GM12878 (cell line): Measurements from ENCODE around the gene CC2D2B. TPM values are rescaled to one million over a fixed set of nuclear protein-coding genes. Genes with fewer than 3 reads are reported as not detected.

Source experiments
- ATAC-seq: fragments of 200-7000 bp; cut with Tn5 transposase; 3 replicates; pipeline ENCODE4 v1.9.1; 2020; ENCODE audit warnings: mild to moderate bottlenecking, moderate library complexity
- BruUV-seq: library from RNA; stranded (reverse); fragments of 400-500 nt; replicated peaks from 2 replicates; lab custom pipeline; 2021; lab: Mats Ljungman, UMichigan
- CTCF ChIA-PET: fragments of 300-600 bp; sonication (Branson Sonifier 250); formaldehyde crosslinking; extraction: SDS; loops from one replicate; lab custom pipeline; 2021; ENCODE audit warnings: inconsistent platforms; lab: Yijun Ruan, JAX
- POLR2A ChIA-PET: fragments of 350-600 bp; formaldehyde crosslinking; extraction: SDS; loops from one replicate; lab custom pipeline; 2021; ENCODE audit warnings: inconsistent platforms; lab: Charles Lee
- RAD21 ChIA-PET: fragments of 300-600 bp; sonication (Branson Sonifier 250); formaldehyde crosslinking; loops from one replicate; lab custom pipeline; 2023; ENCODE audit warnings: antibody characterized with exemption; ENCODE audit not compliant: unreplicated experiment; lab: Charles Lee
- SMC1A ChIA-PET: fragments of 300-600 bp; sonication (Branson Sonifier 250); formaldehyde crosslinking; loops from one replicate; lab custom pipeline; 2023; ENCODE audit not compliant: unreplicated experiment, uncharacterized antibody; lab: Charles Lee
- DNase-seq: peaks from one replicate; pipeline ENCODE4 v3.0.0-alpha.2; 2011; ENCODE audit warnings: low read depth, low spot score
- FAIRE-seq: peaks from 3 replicates; lab custom pipeline; 2011; peaks lifted over from hg19 to GRCh38; lab: Jason Lieb, UNC
- H2AFZ ChIP-seq: 2 replicates; pipeline ENCODE4 v1.6.0; 2011; ENCODE audit warnings: low read depth, low read length, control low read depth; ENCODE audit not compliant: control insufficient read depth
- H3K27ac ChIP-seq: 2 replicates; pipeline ENCODE4 v1.5.1; 2011; ENCODE audit warnings: control low read depth; ENCODE audit not compliant: control insufficient read depth, insufficient read depth
- H3K27me3 ChIP-seq, 2 experiments: replicated peaks in 1 of 2; 2 replicates each; pipeline versions ENCODE4 v1.6.0 to v1.6.1; 2011; ENCODE audit warnings: low read length in 1 of 2; ENCODE audit not compliant: control insufficient read depth in 2 of 2, insufficient read depth in 2 of 2
- H3K36me3 ChIP-seq, 2 experiments: 2 replicates each; pipeline ENCODE4 v1.5.1; 2011; ENCODE audit warnings: low read length in 1 of 2; ENCODE audit not compliant: control insufficient read depth in 2 of 2, insufficient read depth in 2 of 2
- H3K4me1 ChIP-seq: 2 replicates; pipeline ENCODE4 v1.6.1; 2011; ENCODE audit warnings: mild to moderate bottlenecking, low read length, moderate library complexity, mixed read lengths; ENCODE audit not compliant: control insufficient read depth, insufficient read depth
- H3K4me2 ChIP-seq: 2 replicates; pipeline ENCODE4 v1.6.0; 2011; ENCODE audit warnings: control low read depth; ENCODE audit not compliant: control insufficient read depth, insufficient read depth
- H3K4me3 ChIP-seq: fragments of 200-600 bp; sonication (generic); 2 replicates; pipeline ENCODE4 v1.5.1; 2016
- H3K79me2 ChIP-seq: 2 replicates; pipeline ENCODE4 v1.6.0; 2011; ENCODE audit warnings: low read length; ENCODE audit not compliant: control insufficient read depth, insufficient read depth
- H3K9ac ChIP-seq: 2 replicates; pipeline ENCODE4 v1.8.0; 2011; ENCODE audit warnings: low read length, control low read depth, mixed read lengths; ENCODE audit not compliant: control insufficient read depth, insufficient read depth
- H3K9me3 ChIP-seq: replicated peaks from 3 replicates; pipeline ENCODE4 v1.5.1; 2011; ENCODE audit warnings: mild to moderate bottlenecking, low read length; ENCODE audit not compliant: control insufficient read depth, insufficient read depth
- H4K20me1 ChIP-seq: 2 replicates; pipeline ENCODE4 v1.6.0; 2011; ENCODE audit not compliant: control insufficient read depth, insufficient read depth
- BCL11A ChIP-seq: IDR thresholded peaks from 2 replicates; pipeline ENCODE4 v1.6.1; 2011; ENCODE audit warnings: low read depth, low read length
- CBFB ChIP-seq: IDR thresholded peaks from 2 replicates; pipeline ENCODE4 v1.6.1; 2016; ENCODE audit warnings: antibody characterized with exemption, low read depth
- CREM ChIP-seq: IDR thresholded peaks from 2 replicates; pipeline ENCODE4 v1.6.1; 2014; ENCODE audit warnings: antibody characterized with exemption, low read depth
- CTCF ChIP-seq, 3 experiments: IDR thresholded peaks in 2 of 3; conservative IDR thresholded peaks in 1 of 3; 2 replicates each; pipeline ENCODE4 v1.5.1; 2011; ENCODE audit warnings: low read depth in 3 of 3, low read length in 3 of 3, mild to moderate bottlenecking in 3 of 3, control low read depth in 2 of 3, moderate library complexity in 2 of 3, inconsistent platforms in 1 of 3, mixed read lengths in 1 of 3; ENCODE audit not compliant: control insufficient read depth in 2 of 3, insufficient read depth in 1 of 3; ENCODE audit errors: extremely low read depth in 1 of 3
- EGR1 ChIP-seq, 2 experiments: IDR thresholded peaks; 1 replicate in 1 of 2; 2 replicates in 1 of 2; pipeline ENCODE4 v1.6.1; 2011 to 2012; ENCODE audit warnings: low read depth in 2 of 2, low read length in 2 of 2, borderline replicate concordance in 1 of 2, mild to moderate bottlenecking in 1 of 2, moderate library complexity in 1 of 2
- IKZF2 ChIP-seq, 2 experiments: fragments of 450-650 bp; IDR thresholded peaks; 2 replicates each; pipeline ENCODE4 v1.6.1; 2017; ENCODE audit warnings: mild to moderate bottlenecking in 2 of 2, moderate library complexity in 2 of 2
- MXI1 ChIP-seq: fragments of 150-350 bp; IDR thresholded peaks from 2 replicates; pipeline ENCODE4 v1.6.1; 2011; ENCODE audit warnings: low read depth, mild to moderate bottlenecking, inconsistent platforms, low read length, improper control_type of control experiment
- RCOR1 ChIP-seq: conservative IDR thresholded peaks from 2 replicates; pipeline ENCODE4 v1.6.1; 2012; ENCODE audit warnings: low read depth, low read length, improper control_type of control experiment
- STAT1 ChIP-seq: fragments of 450-650 bp; conservative IDR thresholded peaks from 2 replicates; pipeline ENCODE4 v1.6.1; 2014; ENCODE audit warnings: antibody characterized with exemption, mild to moderate bottlenecking
- TBL1XR1 ChIP-seq: IDR thresholded peaks from 2 replicates; pipeline ENCODE4 v1.6.1; 2012; ENCODE audit warnings: low read depth, low read length, improper control_type of control experiment
- TCF12 ChIP-seq: IDR thresholded peaks from 2 replicates; pipeline ENCODE4 v1.6.1; 2011; ENCODE audit warnings: low read depth, mild to moderate bottlenecking, low read length
- ZNF207 ChIP-seq: fragments of 450-650 bp; IDR thresholded peaks from 2 replicates; pipeline ENCODE4 v1.6.1; 2014; ENCODE audit warnings: antibody characterized with exemption, mild to moderate bottlenecking, borderline replicate concordance
- ZNF622 ChIP-seq: fragments of 450-650 bp; IDR thresholded peaks from 2 replicates; pipeline ENCODE4 v1.6.1; 2017; ENCODE audit warnings: mild to moderate bottlenecking, inconsistent platforms
- WGBS: methylation state at CpG from one replicate; pipeline ENCODE4 v1.1.6; 2016; ENCODE audit warnings: low lambda C conversion rate; ENCODE audit not compliant: insufficient replicate concordance, insufficient coverage; ENCODE audit errors: missing lambda C conversion rate; 5-methylcytosine and 5-hydroxymethylcytosine counted together
- in situ Hi-C: fragments of 300-500 bp; cut with MboI; formaldehyde crosslinking; loops from 9 replicates; pipeline ENCODE4 v1.14.3; 2018; ENCODE audit warnings: mixed read lengths
- intact Hi-C: fragments of 100-400 bp; cut with micrococcal nuclease; formaldehyde crosslinking; loops from one replicate; pipeline ENCODE4 v1.14.2; 2022; ENCODE audit not compliant: unreplicated experiment
- polyA plus RNA-seq, 11 experiments: library from polyadenylated mRNA; depleted of rRNA in 4 of 11; unstranded in 6 of 11; stranded (reverse) in 5 of 11; fragments of >200 nt; fragmentation: Nextera tagmentation in 4 of 11; fragmentation: Illumina TruSeq in 1 of 11; extraction: Ambion mirVana in 4 of 11; extraction: Trizol in 1 of 11; gene quantifications; 1 replicate in 1 of 11; 2 replicates in 10 of 11; pipeline versions ENCODE4 v1.2.1 to v1.2.3, GENCODE V29; 2011 to 2016; ENCODE audit warnings: inconsistent platforms in 2 of 11, missing spikeins in 2 of 11, low read depth in 1 of 11
- total RNA-seq, 4 experiments: library from RNA; depleted of rRNA in 3 of 4; stranded (reverse); fragments of >200 nt in 3 of 4; fragmentation: Illumina TruSeq in 1 of 4; extraction: Trizol in 1 of 4; gene quantifications; 2 replicates each; pipeline versions ENCODE4 v1.2.1 to v1.2.3, GENCODE V29; 2013 to 2021
- TF ChIP-seq, protein P1 (sequence below): IDR thresholded peaks from 2 replicates; pipeline ENCODE4 v1.6.1; 2012; ENCODE audit warnings: low read depth, low read length, improper control_type of control experiment
- TF ChIP-seq, protein P2 (sequence below): fragments of 450-650 bp; IDR thresholded peaks from 2 replicates; pipeline ENCODE4 v1.6.1; 2017; ENCODE audit warnings: mild to moderate bottlenecking, moderate library complexity

CC2D2B gene
- total and polyA plus RNA-seq, 10 of the 15 experiments (the other 5 are each of a cell fraction or from before 2014, with no cell fraction given): 0.42 to 2.8 (median 0.78) TPM

DNA sequence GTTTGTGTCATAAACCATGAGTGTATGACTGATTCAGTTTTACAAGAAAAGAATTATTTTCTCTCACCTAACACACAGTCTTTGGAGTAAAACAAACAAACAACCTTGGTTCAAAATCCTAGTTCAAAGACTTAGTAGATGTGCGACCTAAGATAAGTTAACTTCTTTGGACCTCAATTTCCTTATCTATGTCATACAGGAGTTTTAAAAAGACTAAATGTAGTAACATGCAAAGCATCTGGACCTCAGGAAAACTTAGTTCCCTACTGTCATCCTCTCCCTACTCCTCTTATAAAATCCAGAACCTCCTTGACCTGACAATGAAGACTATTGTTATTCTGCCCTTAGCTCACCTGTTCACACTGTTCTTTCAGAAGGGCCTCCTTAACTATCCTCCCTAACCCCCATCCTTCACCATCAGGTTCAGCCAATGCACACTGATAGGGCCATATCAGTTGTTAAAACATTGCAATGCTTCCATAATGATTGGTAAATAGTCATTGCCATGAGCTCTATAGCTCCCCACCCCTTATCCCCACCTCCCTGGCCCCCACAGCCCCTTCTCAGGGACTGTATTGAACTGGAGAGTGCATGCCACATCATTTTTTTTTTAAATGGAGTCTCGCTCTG, 106.8 kb downstream of the CC2D2B start (continued):
- TF ChIP-seq, protein P1, sequence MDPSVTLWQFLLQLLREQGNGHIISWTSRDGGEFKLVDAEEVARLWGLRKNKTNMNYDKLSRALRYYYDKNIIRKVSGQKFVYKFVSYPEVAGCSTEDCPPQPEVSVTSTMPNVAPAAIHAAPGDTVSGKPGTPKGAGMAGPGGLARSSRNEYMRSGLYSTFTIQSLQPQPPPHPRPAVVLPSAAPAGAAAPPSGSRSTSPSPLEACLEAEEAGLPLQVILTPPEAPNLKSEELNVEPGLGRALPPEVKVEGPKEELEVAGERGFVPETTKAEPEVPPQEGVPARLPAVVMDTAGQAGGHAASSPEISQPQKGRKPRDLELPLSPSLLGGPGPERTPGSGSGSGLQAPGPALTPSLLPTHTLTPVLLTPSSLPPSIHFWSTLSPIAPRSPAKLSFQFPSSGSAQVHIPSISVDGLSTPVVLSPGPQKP: no peak
- no peak for TF ChIP-seq IKZF2 (IDR thresholded peaks at IDR 0.05)
- no peak for TF ChIP-seq MXI1
- TF ChIP-seq, all 136 proteins: peak for 0

DNA sequence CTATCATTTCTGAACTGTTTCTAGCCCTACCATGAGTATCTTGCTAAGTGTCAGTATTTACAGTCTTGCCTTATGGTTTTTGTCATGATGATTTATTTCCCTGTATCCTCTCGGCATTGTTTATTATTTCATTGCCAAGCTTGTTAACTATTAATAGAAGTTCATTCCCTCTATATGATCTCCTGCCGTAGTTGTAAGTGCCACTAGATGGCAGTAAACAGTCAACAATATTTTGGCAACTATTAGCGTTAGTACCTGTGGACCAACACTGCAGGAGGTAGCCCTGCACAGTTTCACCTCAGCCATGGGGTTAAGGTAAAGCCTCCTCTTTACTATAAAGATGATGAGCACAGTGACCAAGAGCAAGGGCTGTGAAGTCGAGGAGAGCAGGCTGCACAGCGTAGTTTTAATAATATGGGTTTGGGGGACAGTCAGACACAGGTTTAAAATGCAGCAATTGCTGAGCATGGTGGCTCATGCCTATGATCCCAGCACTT, 109.5 kb downstream of the CC2D2B start:
- Histone ChIP-seq H2AFZ (no peak overlapping the region), H3K9me3 (no peaks in the 10 kb centered on the region), H3K9ac (no peak overlapping the region), H3K27me3 (no peaks in the 10 kb centered on the region), H3K4me1 (no peaks in the 10 kb centered on the region), H3K4me2 (no peak overlapping the region), H4K20me1 (no peaks in the 10 kb centered on the region), H3K79me2 (no peaks in the 10 kb centered on the region), H3K27ac (no peak overlapping the region), H3K4me3 (no peak overlapping the region), H3K36me3 (no peaks in the 10 kb centered on the region)
- ChIA-PET RAD21 (interaction anchor here (0.5 to 4.7 kb wide), 35 partner anchors 9 to 741 kb away, joined by 3 to 62 read pairs (median 4); partner anchors contain the start of genes CC2D2B and TCTN3), POLR2A (interaction anchor here (0.8 to 1.0 kb wide), 2 partner anchors 274 to 281 kb away, joined by 3 read pairs; no protein-coding TSS in a partner anchor), CTCF (interaction anchor here (0.6 to 9.9 kb wide), 77 partner anchors 9 to 1537 kb away, joined by 3 to 147 read pairs (median 4); partner anchors contain the start of genes BLNK, TCTN3 and ZNF518A), SMC1A (interaction anchor here (0.6 to 7.2 kb wide), 46 partner anchors 9 to 358 kb away, joined by 3 to 66 read pairs (median 4); partner anchors contain the start of gene TCTN3)
- WGBS: 21% methylated on average over 5 of the region's 5 CpGs
- no TSS peak for BruUV-seq
- intact Hi-C loops: loop anchor here (1.0 to 10.0 kb wide), 4 partner anchors 118 to 323 kb away; partner anchors contain the start of gene ZNF518A
- DNase-seq (peak; percentile 32), FAIRE-seq (peak; percentile 97), ATAC-seq (peak; percentile 99)
- in situ Hi-C loops: no loop called here
- TF ChIP-seq, protein P2, sequence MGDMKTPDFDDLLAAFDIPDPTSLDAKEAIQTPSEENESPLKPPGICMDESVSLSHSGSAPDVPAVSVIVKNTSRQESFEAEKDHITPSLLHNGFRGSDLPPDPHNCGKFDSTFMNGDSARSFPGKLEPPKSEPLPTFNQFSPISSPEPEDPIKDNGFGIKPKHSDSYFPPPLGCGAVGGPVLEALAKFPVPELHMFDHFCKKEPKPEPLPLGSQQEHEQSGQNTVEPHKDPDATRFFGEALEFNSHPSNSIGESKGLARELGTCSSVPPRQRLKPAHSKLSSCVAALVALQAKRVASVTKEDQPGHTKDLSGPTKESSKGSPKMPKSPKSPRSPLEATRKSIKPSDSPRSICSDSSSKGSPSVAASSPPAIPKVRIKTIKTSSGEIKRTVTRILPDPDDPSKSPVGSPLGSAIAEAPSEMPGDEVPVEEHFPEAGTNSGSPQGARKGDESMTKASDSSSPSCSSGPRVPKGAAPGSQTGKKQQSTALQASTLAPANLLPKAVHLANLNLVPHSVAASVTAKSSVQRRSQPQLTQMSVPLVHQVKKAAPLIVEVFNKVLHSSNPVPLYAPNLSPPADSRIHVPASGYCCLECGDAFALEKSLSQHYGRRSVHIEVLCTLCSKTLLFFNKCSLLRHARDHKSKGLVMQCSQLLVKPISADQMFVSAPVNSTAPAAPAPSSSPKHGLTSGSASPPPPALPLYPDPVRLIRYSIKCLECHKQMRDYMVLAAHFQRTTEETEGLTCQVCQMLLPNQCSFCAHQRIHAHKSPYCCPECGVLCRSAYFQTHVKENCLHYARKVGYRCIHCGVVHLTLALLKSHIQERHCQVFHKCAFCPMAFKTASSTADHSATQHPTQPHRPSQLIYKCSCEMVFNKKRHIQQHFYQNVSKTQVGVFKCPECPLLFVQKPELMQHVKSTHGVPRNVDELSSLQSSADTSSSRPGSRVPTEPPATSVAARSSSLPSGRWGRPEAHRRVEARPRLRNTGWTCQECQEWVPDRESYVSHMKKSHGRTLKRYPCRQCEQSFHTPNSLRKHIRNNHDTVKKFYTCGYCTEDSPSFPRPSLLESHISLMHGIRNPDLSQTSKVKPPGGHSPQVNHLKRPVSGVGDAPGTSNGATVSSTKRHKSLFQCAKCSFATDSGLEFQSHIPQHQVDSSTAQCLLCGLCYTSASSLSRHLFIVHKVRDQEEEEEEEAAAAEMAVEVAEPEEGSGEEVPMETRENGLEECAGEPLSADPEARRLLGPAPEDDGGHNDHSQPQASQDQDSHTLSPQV: no peak
- TF ChIP-seq CREM (no peak), BCL11A (no peak), STAT1 (no peak), ZNF207 (no peak), TCF12 (no peak), RCOR1 (no peak), CTCF (IDR thresholded peaks at IDR 0.05 in 2 of 3, conservative IDR thresholded peaks at IDR 0.05 in 1 of 3; ENCODE audit: control insufficient read depth in 2 of 3, extremely low read depth in 1 of 3, insufficient read depth in 1 of 3, low read depth in 3 of 3, low read length in 3 of 3) (peak; percentile 75 to 79 (median 77)), EGR1 (IDR thresholded peaks at IDR 0.05; ENCODE audit: borderline replicate concordance in 1 of 2, low read depth in 2 of 2, low read length in 2 of 2) (no peak), TBL1XR1 (no peak), CBFB (no peak), ZNF622 (no peak)
